Gastrocnemius medialis (tissue), 4 donors: ENCODE results near the gene ERICH6. TPM values are rescaled to one million over a fixed set of nuclear protein-coding genes. Genes with fewer than 3 reads are reported as not detected.

ENCODE experiments used
- ATAC-seq, 2 donors: fragments of 150-250 bp; one replicate each; pipeline ENCODE4 v1.9.1; 2016
- DNase-seq, 2 donors: peaks; one replicate each; pipeline ENCODE4 v3.0.0-alpha.2; 2019
- H3K27ac ChIP-seq, 4 donors: fragments of 200-600 bp; sonication (generic); 1 replicate in 1 of 4; 2 replicates in 3 of 4; pipeline ENCODE4 v1.5.1; 2016 to 2018; ENCODE audit warnings: mild to moderate bottlenecking in 2 of 4, moderate library complexity in 1 of 4
- H3K27me3 ChIP-seq, 3 donors: fragments of 200-600 bp; sonication (generic) in 2 of 3; 1 replicate in 1 of 3; 2 replicates in 2 of 3; pipeline versions ENCODE4 v1.5.1 to v1.6.0; 2016 to 2019; ENCODE audit warnings: mild to moderate bottlenecking in 1 of 3, moderate library complexity in 1 of 3
- H3K36me3 ChIP-seq, 2 donors: fragments of 200-600 bp; sonication (generic) in 1 of 2; one replicate each; pipeline ENCODE4 v1.5.1; 2017 to 2018
- H3K4me1 ChIP-seq, 2 donors: fragments of 200-600 bp; sonication (generic) in 1 of 2; one replicate each; pipeline ENCODE4 v1.5.1; 2016 to 2017; ENCODE audit warnings: mild to moderate bottlenecking in 2 of 2
- H3K4me3 ChIP-seq, 4 donors: fragments of 200-600 bp; sonication (generic) in 3 of 4; 1 replicate in 1 of 4; 2 replicates in 3 of 4; pipeline ENCODE4 v1.5.1; 2016 to 2019; ENCODE audit warnings: mild to moderate bottlenecking in 2 of 4
- H3K9me3 ChIP-seq, 3 donors: fragments of 200-600 bp; sonication (generic) in 2 of 3; 1 replicate in 1 of 3; 2 replicates in 2 of 3; pipeline ENCODE4 v1.5.1; 2016 to 2019
- POLR2A ChIP-seq, 2 donors: fragments of 450-650 bp; IDR thresholded peaks; one replicate each; pipeline ENCODE4 v1.6.1; 2017; ENCODE audit warnings: antibody characterized with exemption in 2 of 2, mild to moderate bottlenecking in 2 of 2, moderate library complexity in 2 of 2
- in situ Hi-C, 4 donors: fragments of 200-750 bp; cut with MboI; loops; one replicate each; pipeline versions ENCODE4 v1.15.0 to v1.8.0; 2017; ENCODE audit warnings: low sequenced_read_pairs in 4 of 4
- intact Hi-C: fragments of 100-400 bp; cut with DNase I; formaldehyde crosslinking; loops from one replicate; pipeline ENCODE4 v1.15.1; 2023; ENCODE audit warnings: low total_unique reads
- total RNA-seq, 4 donors: library from RNA; depleted of rRNA; stranded (reverse); fragments of >200 nt; gene quantifications; one replicate each; pipeline versions ENCODE4 v1.1.0 to v1.2.3, GENCODE V29; 2016
- TF ChIP-seq, protein P1 (sequence below), 5 experiments: fragments of 450-650 bp in 3 of 5; fragments of 200-600 bp in 2 of 5; sonication (generic) in 2 of 5; IDR thresholded peaks in 4 of 5; conservative IDR thresholded peaks in 1 of 5; 1 replicate in 4 of 5; 2 replicates in 1 of 5; pipeline ENCODE4 v1.5.1; 2016 to 2019; ENCODE audit warnings: antibody characterized with exemption in 5 of 5, mild to moderate bottlenecking in 3 of 5, moderate library complexity in 3 of 5

Gene ERICH6
- total RNA-seq, 4 donors from 2014 or later, result not detected

DNA sequence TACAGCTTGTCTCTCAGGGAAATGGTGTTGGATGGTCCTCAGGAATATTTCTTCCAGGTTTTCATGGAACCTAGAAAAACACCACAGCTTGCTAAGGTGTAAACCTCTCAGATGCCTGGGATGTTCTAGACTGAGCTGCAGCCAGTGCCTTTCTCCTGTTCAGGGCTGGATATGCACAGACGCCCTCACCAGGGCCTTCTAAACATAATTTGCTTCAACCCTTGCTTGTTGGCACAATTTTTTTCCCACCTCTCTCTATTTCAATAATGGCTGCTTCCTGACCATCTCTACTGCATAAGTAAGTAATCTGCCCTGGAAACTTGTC, 31.0 kb upstream of the ERICH6 start:
- intact Hi-C loops, result no loop called here

DNA sequence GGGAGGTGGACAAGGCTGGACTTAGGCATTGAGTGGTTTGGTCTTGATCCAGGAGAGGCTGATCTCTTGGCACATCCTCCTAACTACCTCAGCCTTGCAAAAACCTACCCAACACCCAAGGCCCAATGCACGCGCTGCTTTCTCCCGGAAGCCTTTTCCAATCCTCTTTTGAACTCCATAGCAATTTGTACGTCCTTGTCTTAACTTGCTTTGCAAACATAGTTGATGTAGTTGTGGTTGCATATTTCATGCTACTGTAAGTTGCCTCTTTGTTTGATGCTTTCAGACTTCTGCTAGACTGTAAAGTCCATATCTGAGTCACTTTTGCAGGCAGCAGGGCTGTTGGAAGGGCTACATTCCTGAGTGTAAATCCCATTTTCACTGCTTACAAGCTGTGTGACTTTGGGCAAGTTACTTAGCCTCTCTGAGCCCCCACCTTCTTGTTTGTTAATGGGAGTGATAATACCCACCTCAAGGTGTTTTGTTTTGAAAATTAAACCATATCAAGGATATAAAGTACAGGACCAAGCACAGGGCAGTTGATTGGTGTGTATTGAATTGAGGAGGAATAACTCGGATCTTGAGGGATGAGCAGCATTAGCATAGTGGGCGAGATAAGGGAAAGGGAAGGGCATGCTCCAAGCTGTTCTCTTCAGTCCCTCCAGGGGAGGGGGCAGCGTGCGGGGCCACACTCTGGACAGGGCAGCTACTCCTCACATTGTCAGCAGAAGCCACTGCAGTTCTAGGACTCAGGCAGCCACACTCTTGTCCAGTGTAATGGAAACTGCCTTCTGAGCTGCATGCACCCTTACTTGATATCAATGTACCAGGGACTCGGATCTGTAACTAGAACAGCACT, 30.4 kb upstream of the ERICH6 start:
- H3K4me3 ChIP-seq, result no peak overlapping the region
- TF ChIP-seq, protein P1, sequence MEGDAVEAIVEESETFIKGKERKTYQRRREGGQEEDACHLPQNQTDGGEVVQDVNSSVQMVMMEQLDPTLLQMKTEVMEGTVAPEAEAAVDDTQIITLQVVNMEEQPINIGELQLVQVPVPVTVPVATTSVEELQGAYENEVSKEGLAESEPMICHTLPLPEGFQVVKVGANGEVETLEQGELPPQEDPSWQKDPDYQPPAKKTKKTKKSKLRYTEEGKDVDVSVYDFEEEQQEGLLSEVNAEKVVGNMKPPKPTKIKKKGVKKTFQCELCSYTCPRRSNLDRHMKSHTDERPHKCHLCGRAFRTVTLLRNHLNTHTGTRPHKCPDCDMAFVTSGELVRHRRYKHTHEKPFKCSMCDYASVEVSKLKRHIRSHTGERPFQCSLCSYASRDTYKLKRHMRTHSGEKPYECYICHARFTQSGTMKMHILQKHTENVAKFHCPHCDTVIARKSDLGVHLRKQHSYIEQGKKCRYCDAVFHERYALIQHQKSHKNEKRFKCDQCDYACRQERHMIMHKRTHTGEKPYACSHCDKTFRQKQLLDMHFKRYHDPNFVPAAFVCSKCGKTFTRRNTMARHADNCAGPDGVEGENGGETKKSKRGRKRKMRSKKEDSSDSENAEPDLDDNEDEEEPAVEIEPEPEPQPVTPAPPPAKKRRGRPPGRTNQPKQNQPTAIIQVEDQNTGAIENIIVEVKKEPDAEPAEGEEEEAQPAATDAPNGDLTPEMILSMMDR (IDR thresholded peaks at IDR 0.05 in 4 of 5, conservative IDR thresholded peaks at IDR 0.05 in 1 of 5), result no peak
- H3K4me1 ChIP-seq, result peaks cover 0 to 6% of the 10 kb centered on the region in 2 donors
- ATAC-seq (no peak), DNase-seq (no peak)
- no peaks in the 10 kb centered on the region for H3K27me3 ChIP-seq
- H3K27ac ChIP-seq, result no peak overlapping the region
- H3K36me3 ChIP-seq, result no peaks in the 10 kb centered on the region
- in situ Hi-C loops (no loop called here), intact Hi-C loops (no loop called here)
- no peaks in the 10 kb centered on the region for H3K9me3 ChIP-seq

More for the DNA sequence above, 31.0 kb upstream of the ERICH6 start:
- peaks cover 0 to 6% of the 10 kb centered on the region in 2 donors for H3K4me1 ChIP-seq
- no peak for TF ChIP-seq POLR2A (IDR thresholded peaks at IDR 0.05)
- TF ChIP-seq, protein P1 (IDR thresholded peaks at IDR 0.05 in 4 of 5, conservative IDR thresholded peaks at IDR 0.05 in 1 of 5), result no peak
- no peaks in the 10 kb centered on the region for H3K36me3 ChIP-seq
- in situ Hi-C loops, result no loop called here
- no peak overlapping the region for H3K27ac ChIP-seq
- no peaks in the 10 kb centered on the region for H3K27me3 ChIP-seq
- H3K4me3 ChIP-seq, result no peak overlapping the region
- DNase-seq (no peak), ATAC-seq (no peak)
- H3K9me3 ChIP-seq, result no peaks in the 10 kb centered on the region

DNA sequence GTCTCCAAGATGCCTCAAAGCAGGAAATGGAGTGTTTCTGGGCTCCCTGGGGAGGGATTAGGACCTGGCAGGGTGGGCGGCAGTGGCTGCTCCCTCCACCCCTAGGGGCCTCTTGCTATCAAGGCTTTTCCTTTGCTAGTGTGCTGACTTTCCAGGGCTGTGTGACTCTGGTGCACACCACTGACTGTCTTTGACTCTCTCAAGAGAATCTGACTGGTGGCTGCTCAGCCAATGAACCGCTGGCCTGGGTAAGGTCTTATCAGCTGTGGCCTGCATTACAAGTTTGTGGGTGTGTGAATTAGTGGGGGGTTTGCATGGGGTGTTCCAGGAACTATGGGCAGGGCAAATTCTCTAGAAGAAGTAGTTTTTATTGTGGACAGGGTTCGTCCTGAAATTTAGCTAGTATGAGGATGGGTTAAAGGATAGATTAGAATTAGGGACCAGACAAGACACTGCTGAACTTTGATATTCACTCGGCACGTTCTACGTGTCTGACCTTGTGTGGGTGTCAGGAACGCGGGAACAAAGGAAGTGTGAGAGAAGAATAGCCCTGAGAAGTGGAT, 29.7 kb upstream of the ERICH6 start:
- Histone ChIP-seq H3K4me1 (peaks cover 0 to 2% of the 10 kb centered on the region in 2 donors), H3K4me3 (no peak overlapping the region), H3K36me3 (no peaks in the 10 kb centered on the region), H3K27ac (no peak overlapping the region), H3K27me3 (no peaks in the 10 kb centered on the region), H3K9me3 (no peaks in the 10 kb centered on the region)
- intact Hi-C loops, result no loop called here
- DNase-seq, result no peak
- in situ Hi-C loops, result no loop called here
- TF ChIP-seq POLR2A (IDR thresholded peaks at IDR 0.05), result no peak
- TF ChIP-seq, protein P1 (IDR thresholded peaks at IDR 0.05 in 4 of 5, conservative IDR thresholded peaks at IDR 0.05 in 1 of 5), result no peak
- no peak for ATAC-seq

GRCh38 chr3:150729682-150730360, 26.1 kb upstream of the ERICH6 start:
- H3K4me1 ChIP-seq, result no peaks in the 10 kb centered on the region
- no peaks in the 10 kb centered on the region for H3K27me3 ChIP-seq
- H3K9me3 ChIP-seq, result no peaks in the 10 kb centered on the region
- in situ Hi-C loops (loop anchor here in 3 of 4 donors (10.0 kb wide), 3 partner anchors 55 to 415 kb away; no protein-coding TSS in a partner anchor), intact Hi-C loops (no loop called here)
- H3K27ac ChIP-seq, result no peak overlapping the region
- ATAC-seq (no peak), DNase-seq (no peak)
- TF ChIP-seq, protein P1 (IDR thresholded peaks at IDR 0.05 in 4 of 5, conservative IDR thresholded peaks at IDR 0.05 in 1 of 5), result no peak
- no peak for TF ChIP-seq POLR2A (IDR thresholded peaks at IDR 0.05)
- H3K36me3 ChIP-seq, result no peaks in the 10 kb centered on the region
- no peak overlapping the region for H3K4me3 ChIP-seq
